Erythroblast (primary cell): ENCODE results near the gene MAGI1.

Experiments
- GATA1 ChIP-seq: IDR thresholded peaks from 2 replicates; pipeline ENCODE4 v1.6.1; 2011; ENCODE audit warnings: low read depth, mild to moderate bottlenecking, control low read depth, low read length, moderate library complexity
- POLR2A ChIP-seq: IDR thresholded peaks from 2 replicates; pipeline ENCODE4 v1.6.1; 2011; ENCODE audit warnings: mild to moderate bottlenecking, low read length

DNA sequence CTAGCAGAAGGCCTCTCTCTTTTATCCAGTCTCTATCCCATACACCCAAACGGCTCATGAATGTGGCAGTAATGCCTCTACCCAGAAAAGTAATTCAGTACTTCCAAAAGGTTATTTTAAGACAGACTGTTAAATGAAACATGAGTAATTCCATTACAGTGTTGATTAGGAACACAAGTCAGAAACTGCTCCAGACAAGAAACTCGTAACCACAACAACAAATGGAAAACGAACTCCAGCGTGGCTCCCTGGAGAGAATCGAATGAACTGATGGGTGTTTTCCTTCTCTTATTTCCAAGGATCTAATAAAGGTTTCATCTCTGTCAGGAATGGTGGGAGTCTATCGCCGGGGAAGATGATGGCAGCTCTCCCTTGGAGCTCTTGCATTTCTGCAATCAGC is 228.4 kb downstream of the MAGI1 start:
- TF ChIP-seq POLR2A (no peak), GATA1 (no peak)
